H7 (cell line): Measurements from ENCODE around the gene BEST1. TPM values are rescaled to one million over a fixed set of nuclear protein-coding genes. Genes with fewer than 3 reads are reported as not detected.

Experiments used
- DNase-seq: peaks from one replicate; pipeline ENCODE4 v3.0.0; 2012
- H3K27me3 ChIP-seq: 2 replicates; pipeline ENCODE4 v1.6.0; 2011; ENCODE audit warnings: mild to moderate bottlenecking, low read length; ENCODE audit not compliant: control insufficient read depth, insufficient read depth
- H3K36me3 ChIP-seq: replicated peaks from 2 replicates; pipeline ENCODE4 v1.5.1; 2011; ENCODE audit warnings: low read length; ENCODE audit not compliant: control insufficient read depth, insufficient read depth
- H3K4me3 ChIP-seq: 2 replicates; pipeline ENCODE4 v1.5.1; 2011; ENCODE audit warnings: low read depth, mild to moderate bottlenecking, control low read depth, low read length, moderate library complexity; ENCODE audit not compliant: insufficient read depth
- total RNA-seq: library from RNA; depleted of rRNA; stranded (reverse); fragments of >200 nt; shearing (Covaris generic); gene quantifications from 2 replicates; pipeline ENCODE4 v1.2.3, GENCODE V29; 2014

The BEST1 gene
- total RNA-seq, 1 experiment from 2014 or later: 0.45 TPM

DNA sequence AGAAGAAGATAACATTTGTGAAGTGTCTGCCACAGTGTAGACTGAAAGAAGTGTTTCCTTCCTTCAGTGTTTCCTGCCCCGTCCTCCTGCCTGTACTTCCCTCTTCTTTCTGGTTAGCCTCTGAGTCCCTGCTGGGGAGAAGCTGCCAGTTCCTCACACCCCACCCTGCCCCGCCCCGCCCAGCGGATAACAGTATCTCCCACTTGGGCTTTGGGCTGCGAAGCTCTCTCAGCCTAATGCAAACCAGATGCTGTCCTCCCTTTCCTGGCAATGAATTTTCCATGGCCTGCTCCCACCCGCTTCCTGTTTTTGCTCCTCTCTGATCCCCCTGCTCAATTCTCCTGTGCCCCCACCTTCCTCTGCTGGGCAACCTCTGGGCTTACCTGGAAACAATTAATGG is 27.6 kb upstream of the BEST1 start:
- peak; percentile 45 for DNase-seq
- H3K36me3 ChIP-seq: no peaks in the 10 kb centered on the region

GRCh38 chr11:61923166-61924063 is 26.7 kb upstream of the BEST1 start:
- H3K36me3 ChIP-seq: no peaks in the 10 kb centered on the region
- peak; percentile 85 for DNase-seq
- H3K4me3 ChIP-seq: no peak overlapping the region
- H3K27me3 ChIP-seq: peaks cover 3% of the 10 kb centered on the region

More for the DNA sequence above, 27.6 kb upstream of the BEST1 start:
- Histone ChIP-seq H3K4me3 (no peak overlapping the region), H3K27me3 (peaks cover 12% of the 10 kb centered on the region)

GRCh38 chr11:61924064-61924455 is 26.1 kb upstream of the BEST1 start:
- DNase-seq: no peak
- Histone ChIP-seq H3K27me3 (peaks cover 2% of the 10 kb centered on the region; the same call in 1 of the 2 replicates), H3K4me3 (no peak overlapping the region), H3K36me3 (no peaks in the 10 kb centered on the region)

DNA sequence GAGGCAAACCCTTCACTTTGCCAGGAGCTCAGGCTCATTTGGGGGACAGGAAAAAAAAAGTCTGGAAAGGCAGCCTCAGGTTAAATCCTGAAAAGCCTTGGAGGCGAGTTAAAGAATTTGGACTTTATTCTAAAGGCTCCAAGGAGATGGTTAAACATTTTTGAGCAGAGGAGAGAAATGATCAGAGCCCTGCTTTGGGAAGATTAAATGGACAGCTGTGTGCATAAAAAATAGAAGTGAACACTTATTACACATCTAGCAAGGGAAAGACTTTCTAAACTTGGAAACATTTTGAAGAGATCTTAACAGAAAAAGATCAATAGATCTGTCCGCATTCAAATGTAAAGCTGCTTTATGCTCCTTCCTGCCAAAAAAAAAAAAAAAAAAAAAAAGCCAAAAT is 24.4 kb upstream of the BEST1 start:
- Histone ChIP-seq H3K36me3 (no peaks in the 10 kb centered on the region), H3K4me3 (no peak overlapping the region), H3K27me3 (no peaks in the 10 kb centered on the region; the same call in 1 of the 2 replicates)
- no peak for DNase-seq

DNA sequence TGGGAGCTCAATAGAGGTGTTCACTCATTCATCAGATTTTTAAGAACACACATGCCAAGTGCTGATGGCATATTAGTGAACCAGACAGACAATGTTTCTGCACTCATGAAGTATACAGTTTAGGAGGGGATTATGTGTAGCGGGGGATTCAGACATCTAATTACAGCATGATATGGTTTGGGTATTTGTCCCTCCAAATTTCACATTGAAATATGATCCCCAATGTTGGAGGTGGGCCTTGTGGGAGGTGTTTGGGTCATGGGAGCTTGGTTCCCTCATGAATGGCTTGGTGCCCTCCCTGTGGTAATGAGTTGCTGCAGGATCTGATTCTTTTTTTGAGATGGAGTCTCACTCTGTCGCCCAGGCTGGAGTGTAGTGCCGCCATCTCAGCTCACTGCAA is 23.9 kb upstream of the BEST1 start:
- no peak overlapping the region for H3K4me3 ChIP-seq
- no peaks in the 10 kb centered on the region; the same call in 1 of the 2 replicates for H3K27me3 ChIP-seq
- no peaks in the 10 kb centered on the region for H3K36me3 ChIP-seq
- DNase-seq: no peak

- Histone ChIP-seq H3K27me3 (no peaks in the 10 kb centered on the region; the same call in 1 of the 2 replicates), H3K36me3 (no peaks in the 10 kb centered on the region), H3K4me3 (no peak overlapping the region)
- no peak for DNase-seq
Observed at GRCh38 chr11:61927501-61927900, 22.6 kb upstream of the BEST1 start.

DNA sequence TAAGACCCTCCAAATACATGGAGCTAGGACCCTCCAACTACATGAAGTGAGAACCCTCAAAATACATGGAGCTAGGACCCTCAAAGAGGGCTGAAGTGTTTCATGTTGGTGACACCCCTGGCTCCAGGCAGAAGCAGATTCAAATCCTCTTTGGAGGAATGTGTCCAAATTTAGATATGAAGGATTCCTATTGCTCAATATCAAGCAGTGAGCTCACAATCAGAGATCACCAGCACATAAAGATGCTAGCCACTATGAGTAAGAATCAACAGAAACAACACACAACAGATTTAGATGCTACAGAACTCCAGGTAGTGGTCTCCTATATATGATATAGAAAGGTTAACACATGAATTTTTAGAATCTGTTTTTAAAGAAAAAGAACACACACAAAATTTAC is 21.5 kb upstream of the BEST1 start:
- Histone ChIP-seq H3K4me3 (no peak overlapping the region), H3K36me3 (no peaks in the 10 kb centered on the region), H3K27me3 (no peaks in the 10 kb centered on the region; the same call in 1 of the 2 replicates)
- DNase-seq: no peak

GRCh38 chr11:61930933-61931332 is 19.2 kb upstream of the BEST1 start:
- no peak for DNase-seq
- Histone ChIP-seq H3K36me3 (no peaks in the 10 kb centered on the region), H3K4me3 (no peak overlapping the region), H3K27me3 (no peaks in the 10 kb centered on the region)

- Histone ChIP-seq H3K36me3 (no peaks in the 10 kb centered on the region), H3K27me3 (no peaks in the 10 kb centered on the region), H3K4me3 (no peak overlapping the region)
- DNase-seq: no peak
Observed at GRCh38 chr11:61935861-61936260, 14.3 kb upstream of the BEST1 start.

DNA sequence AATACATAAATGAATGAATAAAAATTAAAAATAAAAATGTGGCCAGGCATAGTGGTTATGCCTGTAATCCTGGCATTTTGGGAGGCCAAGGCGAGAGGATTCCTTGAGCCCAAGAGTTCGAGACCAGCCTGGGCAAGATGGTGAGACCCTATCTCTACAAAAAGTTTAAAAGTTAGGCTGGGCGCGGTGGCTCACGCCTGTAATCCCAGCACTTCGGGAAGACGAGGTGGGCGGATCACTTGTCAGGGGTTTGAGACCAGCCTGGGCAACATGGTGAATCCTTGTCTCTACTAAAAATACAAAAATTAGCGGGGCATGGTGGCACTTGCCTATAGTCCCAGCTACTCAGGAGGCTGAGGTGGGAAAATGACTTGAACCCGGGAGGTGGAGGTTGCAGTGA is 9.7 kb upstream of the BEST1 start:
- no peaks in the 10 kb centered on the region for H3K36me3 ChIP-seq
- no peaks in the 10 kb centered on the region for H3K27me3 ChIP-seq
- DNase-seq: no peak
- no peak overlapping the region for H3K4me3 ChIP-seq

DNA sequence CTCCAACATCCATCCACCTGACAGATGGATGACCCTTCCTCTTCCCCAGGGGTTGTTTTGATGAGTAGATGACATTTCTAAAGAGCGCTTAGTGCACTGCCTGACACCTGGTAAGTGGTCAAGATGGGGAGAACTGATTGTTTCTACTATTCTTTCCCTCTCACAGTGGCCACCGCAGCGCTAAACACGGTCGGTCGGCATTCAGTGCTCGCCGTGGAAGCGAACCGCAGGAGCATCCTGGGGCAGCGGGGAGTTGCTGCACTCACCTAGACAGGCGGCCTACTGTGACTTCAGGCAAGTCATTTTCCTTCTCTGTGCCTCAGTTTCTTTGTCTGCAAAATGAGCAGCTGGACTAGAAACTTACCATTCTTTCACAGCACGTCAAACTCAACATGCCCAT is 5.0 kb upstream of the BEST1 start:
- Histone ChIP-seq H3K36me3 (no peaks in the 10 kb centered on the region), H3K4me3 (no peak overlapping the region), H3K27me3 (no peaks in the 10 kb centered on the region)
- no peak for DNase-seq

GRCh38 chr11:61946894-61947293 is 3.3 kb upstream of the BEST1 start:
- no peaks in the 10 kb centered on the region for H3K36me3 ChIP-seq
- H3K4me3 ChIP-seq: no peak overlapping the region
- no peaks in the 10 kb centered on the region for H3K27me3 ChIP-seq
- no peak for DNase-seq

- DNase-seq: peak; percentile 91
- Histone ChIP-seq H3K27me3 (no peaks in the 10 kb centered on the region), H3K4me3 (no peak overlapping the region), H3K36me3 (no peaks in the 10 kb centered on the region)
Observed at GRCh38 chr11:61947486-61948210, 2.5 kb upstream of the BEST1 start.

GRCh38 chr11:61948505-61948904 is 1.6 kb upstream of the BEST1 start:
- no peak for DNase-seq
- Histone ChIP-seq H3K4me3 (no peak overlapping the region), H3K36me3 (no peaks in the 10 kb centered on the region), H3K27me3 (no peaks in the 10 kb centered on the region)
